NT2/D1 (cell line): ENCODE data around the gene HS6ST3.

Source experiments
- SUZ12 ChIP-seq: IDR thresholded peaks from 2 replicates; pipeline ENCODE4 v1.6.1; 2011; ENCODE audit not compliant: insufficient read length, insufficient read depth; ENCODE audit errors: extremely low read depth
- YY1 ChIP-seq: IDR thresholded peaks from 2 replicates; pipeline ENCODE4 v1.6.1; 2011; ENCODE audit not compliant: insufficient read length, insufficient read depth
- ZNF274 ChIP-seq: IDR thresholded peaks from 2 replicates; pipeline ENCODE4 v1.6.1; 2011; ENCODE audit warnings: mild to moderate bottlenecking, low read depth, low read length

DNA sequence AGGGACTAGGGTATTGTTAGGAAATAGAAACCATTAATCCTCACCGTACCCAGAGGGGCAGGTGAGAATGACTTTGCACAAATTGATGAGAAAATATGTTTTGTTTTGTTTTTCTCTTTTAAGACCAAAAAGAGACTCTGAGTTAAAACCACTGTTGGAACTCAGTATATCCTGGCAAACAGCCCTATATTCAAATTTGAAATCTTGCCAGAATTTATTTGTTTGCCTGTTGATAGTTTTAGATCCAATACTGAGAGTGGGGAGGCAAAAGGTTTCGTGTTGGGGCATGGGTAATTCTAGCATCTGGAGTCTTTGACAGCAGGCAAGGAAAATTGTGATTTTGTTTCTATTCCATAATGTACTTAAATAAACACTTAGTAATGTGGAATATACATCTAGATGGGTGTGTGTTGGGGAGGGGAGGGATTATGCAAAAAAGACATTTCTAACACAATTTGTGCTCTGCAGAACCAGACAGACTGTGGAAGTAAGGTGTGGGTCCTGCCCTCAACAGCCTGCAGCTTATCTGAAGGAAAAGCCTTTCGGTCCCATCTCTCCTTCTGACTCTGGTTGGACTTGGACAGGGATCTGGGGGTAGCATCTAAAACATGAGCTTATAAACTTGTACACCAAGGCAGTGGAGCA is 713.7 kb downstream of the HS6ST3 start:
- no peak for TF ChIP-seq ZNF274
- TF ChIP-seq SUZ12, result no peak
- TF ChIP-seq YY1, result no peak
